Muscle layer of duodenum (tissue), 2 donors: Measurements from ENCODE around the gene KIF23.

ENCODE experiments used
- H3K27ac ChIP-seq: one replicate; pipeline ENCODE4 v1.7.0; 2013; ENCODE audit warnings: mild to moderate bottlenecking, low read length
- H3K27me3 ChIP-seq: one replicate; pipeline ENCODE4 v1.7.0; 2013; ENCODE audit warnings: low read depth, mild to moderate bottlenecking, control low read depth, low read length
- H3K36me3 ChIP-seq, 2 donors: one replicate each; pipeline ENCODE4 v1.7.0; 2013; ENCODE audit warnings: low read length in 2 of 2, control low read depth in 1 of 2, mild to moderate bottlenecking in 1 of 2; ENCODE audit not compliant: insufficient read depth in 2 of 2, control insufficient read depth in 1 of 2
- H3K4me1 ChIP-seq, 2 donors: one replicate each; pipeline ENCODE4 v1.7.0; 2013; ENCODE audit warnings: low read length in 2 of 2, mild to moderate bottlenecking in 2 of 2, control low read depth in 1 of 2, moderate library complexity in 1 of 2; ENCODE audit not compliant: insufficient read depth in 2 of 2, control insufficient read depth in 1 of 2
- H3K4me3 ChIP-seq, 2 donors: one replicate each; pipeline ENCODE4 v1.7.0; 2013; ENCODE audit warnings: low read length in 2 of 2, low read depth in 1 of 2, mild to moderate bottlenecking in 1 of 2
- H3K9me3 ChIP-seq, 2 donors: one replicate each; pipeline ENCODE4 v1.7.0; 2013; ENCODE audit warnings: low read length in 2 of 2, control low read depth in 1 of 2, mild to moderate bottlenecking in 1 of 2; ENCODE audit not compliant: control insufficient read depth in 1 of 2
- donor health status: healthy.

KIF23 gene

DNA sequence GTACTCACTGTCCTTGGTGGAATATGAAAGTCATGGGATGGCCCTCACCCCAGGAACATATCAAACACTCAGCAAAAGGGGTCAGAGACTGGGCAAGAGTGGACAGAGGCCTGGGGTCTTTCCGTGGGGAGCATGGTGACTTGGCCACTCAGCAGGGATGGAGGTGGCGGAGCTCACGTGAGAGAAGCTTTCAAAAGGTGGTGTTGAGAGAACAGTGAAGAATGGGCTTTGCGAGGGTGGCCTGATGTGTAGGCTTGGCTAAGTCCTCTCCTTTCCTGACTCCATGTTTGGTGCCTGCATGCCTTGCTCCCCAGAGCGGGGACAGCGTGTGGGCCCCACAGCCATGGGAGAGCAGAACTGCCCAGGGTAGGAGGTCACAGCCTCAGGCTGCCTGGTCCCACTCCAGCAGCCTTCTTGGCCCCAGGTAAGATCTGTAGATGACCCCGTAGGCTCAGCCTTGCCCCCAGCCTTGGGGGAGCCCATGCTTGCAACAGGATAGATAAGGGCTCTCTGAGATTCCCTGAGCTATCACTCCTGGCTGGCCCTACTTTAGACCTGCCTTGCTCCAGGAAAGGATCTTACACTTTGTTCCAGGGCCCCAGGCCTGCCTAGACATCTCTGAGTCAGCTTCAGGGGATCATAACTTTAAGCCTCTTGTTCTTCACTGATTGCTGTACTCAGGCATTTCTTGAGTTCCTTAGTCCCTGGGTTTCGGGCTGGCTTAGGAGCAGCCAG lies 55.5 kb downstream of the KIF23 start:
- Histone ChIP-seq H3K4me1 (no peaks in the 10 kb centered on the region), H3K9me3 (no peaks in the 10 kb centered on the region), H3K27ac (no peak overlapping the region)

GRCh38 chr15:69472046-69472445 lies 57.9 kb downstream of the KIF23 start:
- Histone ChIP-seq H3K4me1 (no peaks in the 10 kb centered on the region), H3K9me3 (no peaks in the 10 kb centered on the region), H3K27me3 (no peaks in the 10 kb centered on the region), H3K36me3 (no peaks in the 10 kb centered on the region), H3K4me3 (no peak overlapping the region), H3K27ac (no peak overlapping the region)

More for the DNA sequence above, 55.5 kb downstream of the KIF23 start:
- Histone ChIP-seq H3K36me3 (no peaks in the 10 kb centered on the region), H3K4me3 (no peak overlapping the region), H3K27me3 (no peaks in the 10 kb centered on the region)

DNA sequence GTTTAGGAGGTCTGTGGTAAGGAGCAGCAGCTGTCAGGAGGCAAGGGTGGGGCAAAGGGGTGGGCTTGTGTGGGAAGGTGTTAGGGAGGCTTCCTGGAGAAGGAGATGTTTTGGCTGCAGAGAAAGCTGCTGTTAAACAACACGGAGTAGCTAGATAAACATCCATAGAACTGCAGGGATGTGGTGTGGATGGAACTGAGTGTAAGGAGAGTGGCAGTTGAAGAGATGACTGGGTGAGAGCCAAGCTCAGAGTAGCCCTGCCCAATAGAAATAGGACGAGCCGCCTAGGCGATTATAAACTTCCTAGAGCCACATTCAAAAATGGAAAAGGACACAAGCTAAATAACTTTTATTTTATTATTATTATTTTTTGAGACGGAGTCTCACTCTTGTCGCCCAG lies 58.4 kb downstream of the KIF23 start:
- H3K27ac ChIP-seq: no peak overlapping the region
- no peaks in the 10 kb centered on the region for H3K36me3 ChIP-seq
- no peak overlapping the region for H3K4me3 ChIP-seq
- no peaks in the 10 kb centered on the region for H3K4me1 ChIP-seq
- H3K9me3 ChIP-seq: no peaks in the 10 kb centered on the region
- H3K27me3 ChIP-seq: no peaks in the 10 kb centered on the region

- H3K9me3 ChIP-seq: no peaks in the 10 kb centered on the region
- H3K27ac ChIP-seq: no peak overlapping the region
- H3K27me3 ChIP-seq: no peaks in the 10 kb centered on the region
- no peaks in the 10 kb centered on the region for H3K36me3 ChIP-seq
- H3K4me1 ChIP-seq: no peaks in the 10 kb centered on the region
- no peak overlapping the region for H3K4me3 ChIP-seq
Measured at GRCh38 chr15:69474291-69474690, 60.1 kb downstream of the KIF23 start.

DNA sequence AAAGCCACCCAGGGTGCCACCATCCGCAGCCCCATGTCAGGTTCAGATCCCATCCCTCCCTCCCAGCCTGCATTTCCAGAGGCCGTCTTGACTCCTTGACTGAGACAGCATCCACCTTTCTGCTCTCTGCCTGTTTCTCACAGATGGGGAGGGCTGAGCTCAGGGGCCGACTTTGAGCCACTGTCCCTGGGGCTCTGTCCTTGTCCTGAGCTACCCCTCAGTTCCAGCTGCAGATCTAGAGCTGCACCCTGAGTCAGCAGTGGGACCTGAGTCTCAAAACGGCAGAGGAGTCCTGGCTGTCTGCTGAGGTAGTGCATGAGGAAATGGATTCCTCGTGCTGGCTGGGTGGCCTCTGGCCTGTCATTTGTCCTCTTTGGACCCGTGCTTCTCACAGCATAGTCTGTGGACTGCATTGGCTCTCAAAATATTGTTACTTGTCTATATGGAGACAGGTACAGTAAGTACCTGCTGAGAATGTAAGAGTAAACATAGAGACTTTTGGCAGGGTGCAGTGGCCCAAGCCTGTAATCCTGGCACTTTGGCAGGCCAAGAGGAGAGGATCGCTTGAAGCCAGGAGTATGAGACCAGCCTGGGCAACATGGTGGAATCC lies 60.8 kb downstream of the KIF23 start:
- H3K4me3 ChIP-seq: no peak overlapping the region
- no peaks in the 10 kb centered on the region for H3K36me3 ChIP-seq
- no peaks in the 10 kb centered on the region for H3K27me3 ChIP-seq
- H3K27ac ChIP-seq: no peak overlapping the region
- H3K9me3 ChIP-seq: no peaks in the 10 kb centered on the region
- H3K4me1 ChIP-seq: no peaks in the 10 kb centered on the region

DNA sequence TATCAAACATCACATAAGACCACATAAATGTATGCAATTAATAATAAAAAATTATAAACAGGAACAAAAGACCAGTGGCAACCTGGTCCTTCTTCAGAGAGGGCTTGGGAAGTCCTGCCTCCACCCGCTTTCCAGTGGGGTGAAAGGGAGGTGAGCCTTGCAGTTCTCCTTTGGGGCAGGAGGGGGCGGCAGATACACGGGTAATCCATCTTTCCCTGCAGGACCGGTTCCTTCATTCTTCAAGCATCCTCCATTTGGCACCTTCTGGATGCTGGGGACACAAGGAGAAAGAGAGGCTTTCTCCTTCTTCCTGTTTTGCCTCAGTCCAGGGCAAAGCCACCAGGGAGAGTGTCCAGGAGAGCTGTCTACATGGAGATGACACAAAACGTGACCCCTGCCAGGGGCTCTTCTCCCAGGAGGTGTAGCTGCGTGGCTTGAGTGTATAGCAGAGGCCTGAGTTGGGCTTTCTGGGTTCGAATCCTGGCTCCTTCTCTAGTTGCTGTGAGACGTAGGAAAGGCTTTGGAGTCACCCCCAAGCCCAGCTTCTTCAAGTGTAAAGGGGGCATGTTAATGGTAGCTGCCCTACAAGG lies 61.7 kb downstream of the KIF23 start:
- no peak overlapping the region for H3K4me3 ChIP-seq
- no peaks in the 10 kb centered on the region for H3K27me3 ChIP-seq
- H3K9me3 ChIP-seq: no peaks in the 10 kb centered on the region
- no peak overlapping the region for H3K27ac ChIP-seq
- H3K36me3 ChIP-seq: no peaks in the 10 kb centered on the region
- no peaks in the 10 kb centered on the region for H3K4me1 ChIP-seq

DNA sequence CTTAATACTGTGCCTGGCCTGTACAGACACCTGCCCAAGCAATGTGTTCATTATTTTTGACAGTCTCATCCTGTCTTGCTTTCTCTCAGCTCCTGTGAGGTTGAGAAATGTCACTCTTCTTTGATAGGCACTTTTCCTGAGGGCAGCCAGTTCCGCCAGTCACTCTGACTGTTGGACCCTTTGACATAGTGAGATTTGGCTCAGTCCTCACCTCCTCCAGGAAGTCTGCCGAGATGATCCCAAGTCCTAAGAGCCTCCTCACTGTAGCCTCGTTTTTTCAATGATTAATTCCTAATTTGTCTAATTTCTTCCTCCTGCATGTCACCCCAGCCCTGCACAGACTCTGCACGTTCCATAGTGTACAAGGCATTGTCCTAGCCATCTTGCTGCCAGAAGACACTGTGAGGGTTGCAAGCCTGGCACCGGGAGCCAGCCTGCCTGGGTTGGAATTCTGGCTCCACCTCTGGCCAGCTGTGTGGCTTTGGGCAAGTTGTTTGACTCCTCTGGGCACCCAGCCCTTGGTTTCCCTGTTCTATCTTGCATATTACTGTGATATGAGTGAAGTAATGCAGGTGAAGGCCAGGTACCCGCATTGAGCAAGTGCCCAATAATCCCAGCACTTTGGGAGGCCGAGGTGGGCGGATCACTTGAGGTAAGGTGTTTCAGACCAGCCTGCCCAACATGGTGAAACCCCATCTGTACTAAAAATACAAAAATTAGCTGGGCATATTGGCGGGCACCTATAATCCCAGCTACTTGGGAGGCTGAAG lies 62.7 kb downstream of the KIF23 start:
- no peaks in the 10 kb centered on the region for H3K9me3 ChIP-seq
- no peaks in the 10 kb centered on the region for H3K27me3 ChIP-seq

DNA sequence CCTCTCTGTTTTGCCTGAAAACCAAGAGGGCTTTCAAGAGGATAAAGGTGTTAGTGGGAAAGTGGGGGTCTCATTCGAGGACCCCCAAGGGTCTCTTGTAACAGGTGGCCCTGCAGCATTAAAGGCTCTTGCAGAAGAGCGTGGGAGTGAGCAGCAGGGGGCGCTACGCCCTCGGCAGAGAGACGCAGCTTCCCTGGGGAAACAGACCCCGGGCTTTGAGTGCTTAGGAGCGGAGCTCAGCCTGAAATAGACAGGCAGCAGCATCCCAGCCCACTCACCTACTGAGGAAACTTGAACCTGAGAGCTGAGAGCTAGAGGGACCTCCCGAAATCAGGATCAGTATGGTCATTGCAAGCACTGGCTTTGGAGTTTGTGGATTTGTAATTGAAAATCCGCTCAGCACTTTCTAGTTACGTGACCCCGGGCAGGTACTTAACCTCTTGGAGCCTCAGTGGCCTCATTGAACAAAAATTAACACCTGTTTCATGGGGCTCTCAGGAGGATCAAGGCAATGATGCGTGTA lies 64.2 kb downstream of the KIF23 start:
- Histone ChIP-seq H3K27ac (no peak overlapping the region), H3K4me1 (no peaks in the 10 kb centered on the region), H3K36me3 (no peaks in the 10 kb centered on the region), H3K4me3 (no peak overlapping the region), H3K27me3 (no peaks in the 10 kb centered on the region), H3K9me3 (no peaks in the 10 kb centered on the region)

More for the DNA sequence above, 62.7 kb downstream of the KIF23 start:
- Histone ChIP-seq H3K4me1 (no peaks in the 10 kb centered on the region), H3K36me3 (no peaks in the 10 kb centered on the region), H3K4me3 (no peak overlapping the region), H3K27ac (no peak overlapping the region)

DNA sequence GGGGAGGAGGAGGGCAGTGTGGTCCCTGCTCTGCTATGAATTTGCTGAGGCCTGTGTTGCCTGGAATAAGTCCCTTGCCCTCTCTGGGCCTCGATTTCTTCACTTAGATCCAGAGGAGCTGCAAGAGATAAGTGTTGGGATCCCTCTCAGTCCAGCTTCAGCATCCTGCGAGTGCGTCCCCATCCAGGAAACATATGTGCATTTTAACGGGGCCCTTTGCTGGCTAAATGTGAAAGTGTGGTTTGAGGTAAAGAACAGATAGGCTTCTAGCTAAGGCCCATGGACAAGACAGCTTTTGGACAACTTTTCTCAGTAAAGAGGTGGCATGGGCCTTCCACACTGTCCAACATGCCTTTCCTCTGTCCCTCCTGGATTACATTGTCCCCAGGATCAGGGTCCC lies 64.9 kb downstream of the KIF23 start:
- H3K36me3 ChIP-seq: no peaks in the 10 kb centered on the region
- H3K4me1 ChIP-seq: no peaks in the 10 kb centered on the region
- H3K9me3 ChIP-seq: no peaks in the 10 kb centered on the region
- no peaks in the 10 kb centered on the region for H3K27me3 ChIP-seq
- H3K27ac ChIP-seq: no peak overlapping the region
- no peak overlapping the region for H3K4me3 ChIP-seq

- H3K4me1 ChIP-seq: no peaks in the 10 kb centered on the region
- no peaks in the 10 kb centered on the region for H3K27me3 ChIP-seq
- no peak overlapping the region for H3K27ac ChIP-seq
- no peaks in the 10 kb centered on the region for H3K9me3 ChIP-seq
- no peak overlapping the region for H3K4me3 ChIP-seq
- no peaks in the 10 kb centered on the region for H3K36me3 ChIP-seq
Measured at GRCh38 chr15:69479971-69480370, 65.8 kb downstream of the KIF23 start.

- no peaks in the 10 kb centered on the region for H3K36me3 ChIP-seq
- no peaks in the 10 kb centered on the region for H3K27me3 ChIP-seq
- no peaks in the 10 kb centered on the region for H3K4me1 ChIP-seq
- H3K9me3 ChIP-seq: no peaks in the 10 kb centered on the region
- H3K4me3 ChIP-seq: no peak overlapping the region
- no peak overlapping the region for H3K27ac ChIP-seq
Measured at GRCh38 chr15:69480932-69481331, 66.8 kb downstream of the KIF23 start.
